ENCODE data around the gene SLC38A9.
"Not testable (repeated sequence)": the region's sequence is repeated elsewhere in the genome, so short reads cannot be mapped to it uniquely, and the experiment has no call there.

Gene SLC38A9

DNA sequence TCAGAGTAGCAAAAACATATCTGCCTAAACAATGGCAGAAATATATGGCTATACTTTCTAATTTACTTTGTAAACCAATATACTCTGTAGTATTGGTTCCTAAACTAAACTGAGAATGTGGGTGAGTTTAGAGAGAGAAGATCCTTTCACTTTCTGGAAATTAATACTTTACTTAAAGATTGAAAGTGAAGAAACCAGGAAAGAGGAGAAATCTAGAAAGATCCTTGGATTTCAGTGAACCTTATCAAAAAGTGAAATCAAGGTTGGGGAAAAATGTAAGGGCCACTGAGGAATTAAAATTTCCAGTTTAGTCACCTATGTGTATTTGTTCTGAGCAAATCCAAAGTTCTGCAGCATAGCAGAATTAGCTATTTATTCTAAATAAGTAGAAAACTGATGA is 5.9 kb downstream of the SLC38A9 start:
- DNase-seq (ENCODE audit: low read depth): no peak

DNA sequence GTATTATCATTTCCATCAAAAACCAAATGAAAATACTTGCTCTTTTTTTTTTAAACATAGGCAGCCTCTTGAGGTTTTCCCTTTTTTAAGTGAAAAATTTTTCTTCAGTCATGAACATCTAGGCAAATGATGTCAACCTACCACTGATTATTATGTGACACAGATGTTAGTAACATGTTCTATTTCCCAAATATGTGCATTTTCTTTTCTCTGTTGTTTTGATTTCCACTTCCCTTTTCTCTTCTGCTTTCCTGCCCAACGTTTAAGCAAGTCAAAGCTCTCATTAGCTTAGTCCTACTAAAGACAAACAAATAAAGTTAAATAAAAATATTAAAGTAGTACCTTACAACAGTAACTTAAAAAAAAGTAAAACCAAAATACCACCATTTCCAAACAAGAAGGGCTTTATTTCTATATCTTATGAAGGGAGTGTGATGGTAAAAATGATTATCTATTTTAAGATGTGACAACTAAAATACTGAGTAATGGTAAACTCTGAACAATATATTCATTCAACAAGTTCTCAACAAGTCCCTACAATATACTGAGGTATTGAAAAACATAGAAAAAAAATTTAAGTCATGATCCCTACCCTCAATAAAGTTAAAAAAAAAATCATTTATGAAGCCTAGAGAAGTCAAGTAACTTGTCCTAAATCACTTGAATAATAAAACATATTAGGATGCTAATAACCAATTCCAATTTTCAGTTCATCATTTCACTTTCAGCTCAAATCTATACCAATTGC is 9.4 kb downstream of the SLC38A9 start:
- no peak for DNase-seq (ENCODE audit: low read depth)

DNA sequence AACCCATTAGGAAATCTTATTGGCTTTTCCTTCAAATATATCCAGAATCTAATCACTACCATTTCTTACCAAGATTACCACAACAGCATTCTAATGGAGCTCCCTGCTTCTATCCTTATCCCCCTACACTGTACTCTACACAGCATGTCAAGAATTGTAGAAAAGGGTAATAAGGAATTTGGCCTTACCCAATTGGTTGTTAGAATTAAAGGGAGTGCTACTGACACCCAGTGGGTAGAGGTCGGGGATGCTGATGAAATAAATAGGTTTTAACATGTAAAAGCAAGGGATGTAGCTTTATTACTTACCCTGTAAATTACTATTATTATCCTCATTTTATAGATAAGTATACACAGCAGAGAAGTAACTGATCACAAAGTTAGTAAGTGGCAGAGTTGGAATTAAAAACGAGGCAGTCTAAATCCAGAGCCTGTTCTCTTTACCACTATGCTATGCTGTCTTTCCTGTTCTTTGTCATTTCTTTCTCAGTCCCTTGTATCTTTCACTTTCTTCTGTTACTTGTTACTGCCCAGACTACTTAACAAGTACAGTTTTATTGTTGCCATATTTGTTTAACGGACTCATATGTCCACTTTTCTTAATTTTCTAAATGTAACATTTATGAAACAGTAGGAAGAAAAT is 10.5 kb downstream of the SLC38A9 start:
- no peak for DNase-seq (ENCODE audit: low read depth)

DNA sequence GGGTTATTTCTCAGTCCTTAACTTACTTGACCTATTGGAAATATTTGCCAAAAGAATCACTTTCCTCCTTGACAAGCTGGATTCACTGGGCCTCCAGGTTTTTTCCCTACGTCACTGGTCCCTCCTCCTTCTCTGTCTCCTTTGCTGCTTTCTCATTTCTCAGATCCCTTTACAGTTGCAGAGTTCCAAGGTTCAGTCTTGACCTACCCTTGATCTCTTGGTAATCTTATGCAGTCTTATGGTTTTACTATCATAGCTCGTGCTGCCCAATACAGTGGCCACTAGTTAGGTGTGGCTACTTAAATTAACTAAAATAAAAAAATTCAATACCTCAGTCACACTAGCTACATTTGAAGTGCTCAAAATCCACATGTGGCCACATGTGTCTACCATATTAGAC is 11.4 kb downstream of the SLC38A9 start:
- no peak for DNase-seq (ENCODE audit: low read depth)

DNA sequence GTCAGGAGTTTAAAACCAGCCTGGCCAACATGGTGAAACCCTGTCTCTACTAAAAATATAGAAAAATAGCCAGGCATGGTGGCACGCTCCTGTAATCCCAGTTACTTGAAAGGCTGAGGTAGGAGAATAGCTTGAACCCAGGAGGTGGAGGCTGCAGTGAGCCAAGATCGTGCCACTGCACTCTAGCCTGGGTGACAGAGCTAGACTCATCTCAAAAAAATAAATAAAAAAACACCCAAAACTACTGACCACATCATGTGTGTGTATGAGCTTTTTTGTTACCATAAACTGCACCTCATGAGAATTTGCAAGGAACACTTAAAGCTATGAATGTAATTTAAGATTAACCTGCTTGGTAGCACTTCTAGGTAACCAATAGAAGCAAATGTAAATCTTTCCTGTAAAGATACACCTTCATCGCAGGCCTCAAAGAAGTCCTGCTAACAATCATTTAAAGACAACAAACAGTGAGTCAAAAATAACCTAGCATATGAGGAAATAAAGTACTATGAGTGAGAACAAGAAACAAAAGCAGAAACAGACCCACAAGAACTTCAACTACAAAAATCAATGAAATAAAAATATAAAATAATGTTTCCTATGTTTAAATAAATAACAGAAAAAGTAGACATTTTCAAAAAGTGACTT is 13.0 kb downstream of the SLC38A9 start:
- DNase-seq (ENCODE audit: low read depth): no peak

DNA sequence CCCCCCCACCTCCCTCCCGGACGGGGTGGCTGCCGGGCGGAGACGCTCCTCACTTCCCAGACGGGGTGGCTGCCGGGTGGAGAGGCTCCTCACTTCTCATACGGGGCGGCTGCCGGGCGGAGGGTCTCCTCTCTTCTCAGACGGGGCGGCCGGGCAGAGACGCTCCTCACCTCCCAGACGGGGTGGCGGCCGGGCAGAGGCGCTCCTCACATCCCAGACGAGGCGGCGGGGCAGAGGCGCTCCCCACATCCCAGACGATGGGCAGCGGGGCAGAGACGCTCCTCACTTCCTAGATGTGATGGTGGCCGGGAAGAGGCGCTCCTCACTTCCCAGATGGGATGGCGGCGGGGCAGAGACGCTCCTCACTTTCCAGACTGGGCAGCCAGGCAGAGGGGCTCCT is 15.4 kb downstream of the SLC38A9 start:
- not testable (repeated sequence) for DNase-seq (ENCODE audit: low read depth)

DNA sequence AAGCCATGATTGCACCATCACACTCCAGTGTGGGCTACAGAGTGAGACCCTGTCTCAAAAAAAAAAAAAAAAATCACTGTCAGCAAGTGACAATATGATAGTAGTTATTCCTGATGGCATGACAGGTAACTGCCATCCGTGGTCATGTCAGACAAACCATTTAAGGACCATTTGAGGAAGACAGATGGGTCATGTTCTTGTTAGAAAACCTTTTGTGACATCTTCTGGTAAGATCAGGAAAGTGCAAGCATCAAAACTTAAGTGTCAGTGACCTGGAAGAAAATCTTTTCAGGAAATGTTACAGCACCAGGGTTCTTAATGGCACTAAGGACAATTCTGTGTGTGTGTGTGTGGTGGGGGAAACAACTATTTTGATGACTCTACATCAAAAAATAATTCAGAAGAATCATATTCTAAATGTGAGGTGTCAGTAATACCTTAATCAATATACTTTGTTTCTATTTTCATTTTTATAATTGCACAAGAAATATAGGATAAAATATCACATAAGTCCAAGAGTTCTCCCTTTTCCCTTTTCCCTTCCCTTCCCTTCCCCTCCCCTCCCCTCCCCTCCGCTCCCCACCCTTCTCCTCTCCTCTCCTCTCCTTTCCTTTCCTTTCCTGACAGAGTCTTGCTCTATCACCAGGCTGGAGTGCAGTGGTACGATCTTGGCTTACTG is 17.8 kb downstream of the SLC38A9 start:
- DNase-seq (ENCODE audit: low read depth): no peak

DNA sequence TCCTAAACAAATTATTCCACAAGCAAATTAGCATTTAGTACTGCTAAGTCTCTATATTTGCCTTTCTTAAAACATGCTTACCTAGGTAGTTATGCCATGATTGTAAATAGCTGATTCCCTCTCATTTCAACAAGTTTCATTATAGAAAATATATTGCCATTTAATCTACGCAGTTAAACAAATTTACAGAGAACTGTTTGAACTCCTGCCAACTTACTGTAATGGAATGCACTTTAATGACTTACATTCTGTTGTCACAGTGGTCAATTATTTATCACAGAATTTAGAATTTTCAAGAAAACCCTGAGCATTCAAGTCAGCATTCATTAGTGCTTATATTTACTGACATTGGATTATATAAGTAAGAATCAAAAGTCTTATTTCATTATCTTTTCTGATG is 19.6 kb downstream of the SLC38A9 start:
- DNase-seq (ENCODE audit: low read depth): no peak

DNA sequence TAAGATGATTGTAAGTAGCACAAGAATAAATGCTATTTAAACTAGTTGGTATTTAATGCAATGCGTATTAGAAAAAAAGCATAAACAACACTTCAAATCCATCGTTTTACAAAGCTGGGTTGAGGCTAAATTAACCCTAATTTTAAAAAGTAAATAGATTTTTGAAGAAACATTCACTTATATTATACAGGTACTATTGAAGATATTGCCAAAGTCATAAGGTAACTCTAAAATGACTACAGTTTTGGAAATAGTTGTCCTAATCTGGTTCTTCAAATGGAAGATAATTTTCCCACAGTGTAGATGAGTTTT is 20.1 kb downstream of the SLC38A9 start:
- DNase-seq (ENCODE audit: low read depth): no peak

DNA sequence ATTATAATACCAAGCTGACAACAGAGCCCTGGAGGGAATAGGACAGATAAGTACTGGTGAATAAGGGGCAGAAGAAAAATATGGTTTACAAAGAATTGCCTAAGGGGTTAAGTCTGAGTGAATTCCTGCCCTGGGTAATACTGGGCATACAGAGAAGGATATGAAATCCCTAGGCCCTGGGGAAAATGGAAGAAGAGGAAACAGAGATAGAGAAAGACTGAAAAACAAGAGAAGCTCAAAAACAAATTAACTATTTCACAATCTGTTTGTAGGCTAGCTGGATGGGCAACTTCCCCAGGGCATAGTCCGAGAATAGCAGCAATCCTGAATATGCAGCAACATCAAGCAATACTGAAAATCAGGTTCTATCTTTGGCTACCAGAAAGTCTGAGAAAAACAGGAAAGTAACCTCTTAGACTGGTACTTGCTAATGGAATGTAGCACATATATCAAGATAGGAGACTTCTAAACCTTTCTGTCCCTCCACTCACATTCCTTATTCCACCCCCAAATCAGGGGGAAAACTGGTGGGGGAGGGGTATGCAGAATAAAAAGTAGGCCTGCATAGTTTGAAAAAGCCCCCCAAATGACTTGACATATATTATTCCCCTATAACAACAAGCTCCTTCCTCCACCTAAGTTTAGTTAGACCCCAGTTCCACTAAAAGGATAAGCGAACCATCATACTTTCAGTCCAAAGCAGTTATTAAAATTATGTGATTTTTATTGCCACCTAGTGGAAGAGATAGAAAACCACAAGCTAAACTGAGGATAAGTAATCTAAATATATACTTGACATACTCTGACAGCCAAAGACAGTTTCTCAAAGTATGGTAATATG is 20.6 kb downstream of the SLC38A9 start:
- DNase-seq (ENCODE audit: low read depth): no peak

DNA sequence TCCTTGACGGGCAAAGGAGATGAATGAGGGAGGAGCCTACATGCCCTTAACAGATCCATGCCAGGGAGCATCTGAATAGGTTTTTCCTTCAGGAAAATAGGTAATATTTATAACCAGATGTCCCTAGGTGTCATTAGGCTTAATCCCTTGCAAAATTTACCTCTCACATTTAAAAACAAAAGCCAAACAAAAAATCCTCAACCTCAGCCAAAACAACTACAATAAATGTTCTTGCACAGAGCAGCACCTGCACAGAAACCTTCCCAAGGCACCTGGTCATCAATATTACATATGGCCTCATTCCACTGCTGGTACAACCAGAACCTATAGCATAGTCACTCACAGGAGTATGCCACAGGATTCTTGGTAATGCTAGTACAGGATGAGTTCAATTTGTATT is 30.1 kb downstream of the SLC38A9 start:
- DNase-seq (ENCODE audit: low read depth): no peak

DNA sequence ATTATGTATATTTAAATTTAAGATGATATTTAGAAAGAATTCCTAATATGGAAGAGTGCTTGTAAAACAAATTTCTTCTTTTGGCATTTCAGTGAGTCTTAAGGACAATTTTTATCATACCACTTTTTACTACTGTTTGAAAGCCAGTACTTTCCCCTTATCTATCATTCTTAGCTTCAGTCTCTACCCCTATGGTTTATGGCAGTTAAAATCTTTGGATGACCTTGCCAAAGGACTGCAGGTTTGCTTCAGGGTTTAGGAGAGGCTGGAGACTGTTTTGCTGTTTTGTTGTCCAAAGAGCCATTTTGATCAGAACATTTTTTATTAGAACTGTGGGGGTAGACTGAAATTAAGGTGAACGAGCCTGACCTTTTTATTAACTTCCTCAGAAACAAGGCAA is 30.8 kb downstream of the SLC38A9 start:
- no peak for DNase-seq (ENCODE audit: low read depth)

DNA sequence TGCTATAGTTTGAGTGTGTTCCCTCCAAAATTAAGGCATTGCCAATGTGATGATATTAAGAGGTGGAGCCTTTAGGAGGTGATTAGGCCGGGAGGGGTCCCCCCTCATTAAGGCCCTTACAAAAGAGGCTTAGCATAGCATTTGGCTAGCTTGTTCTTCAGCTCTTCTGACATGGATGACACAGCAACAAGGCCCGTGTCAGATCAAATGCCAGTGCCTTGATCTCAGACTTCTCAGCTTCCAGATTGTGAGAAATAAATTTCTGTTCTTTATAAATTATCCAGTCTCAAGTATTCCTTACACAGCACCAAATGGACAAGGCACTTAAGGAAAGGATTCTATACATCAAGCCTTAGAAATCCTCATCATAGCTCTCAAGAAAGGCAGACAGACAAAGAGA is 31.8 kb downstream of the SLC38A9 start:
- DNase-seq (ENCODE audit: low read depth): no peak

DNA sequence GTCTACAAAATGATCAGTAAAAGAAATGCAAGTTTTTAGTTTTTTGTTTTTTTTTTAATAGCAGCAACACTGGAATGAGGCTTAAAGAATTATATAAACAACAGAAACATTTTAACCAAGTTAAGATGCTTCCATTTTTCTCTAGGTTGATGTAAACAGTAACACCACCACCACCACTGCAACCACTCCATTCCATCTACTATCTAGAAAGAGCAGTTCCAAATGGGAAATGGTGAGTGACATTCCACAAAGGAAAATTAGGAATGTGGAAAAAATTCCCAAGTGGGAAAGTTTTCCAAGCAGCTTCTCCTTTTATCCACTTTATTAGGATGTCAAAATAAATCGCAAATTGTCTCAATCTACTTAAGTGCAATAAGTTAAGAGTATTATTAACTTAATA is 32.6 kb downstream of the SLC38A9 start:
- no peak for DNase-seq (ENCODE audit: low read depth)

DNA sequence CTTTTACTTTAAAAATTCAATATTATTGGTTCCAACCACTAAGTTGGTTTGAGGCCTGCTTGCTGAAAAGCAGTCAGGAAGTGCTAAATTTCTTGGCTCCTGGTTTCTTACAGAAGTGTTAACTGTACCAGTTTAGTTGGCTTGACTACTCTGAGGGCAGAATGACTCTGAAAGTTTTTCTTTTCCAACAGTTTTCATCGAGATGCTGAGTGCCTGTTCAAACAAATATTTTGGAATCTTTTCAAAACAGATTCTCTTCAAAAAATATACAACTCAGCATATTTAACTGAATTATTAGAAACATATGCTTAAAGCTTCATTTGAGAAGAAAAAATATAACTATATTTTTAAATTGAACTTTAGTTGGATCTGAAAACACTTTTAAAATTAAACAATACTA is 37.0 kb downstream of the SLC38A9 start:
- no peak for DNase-seq (ENCODE audit: low read depth)

DNA sequence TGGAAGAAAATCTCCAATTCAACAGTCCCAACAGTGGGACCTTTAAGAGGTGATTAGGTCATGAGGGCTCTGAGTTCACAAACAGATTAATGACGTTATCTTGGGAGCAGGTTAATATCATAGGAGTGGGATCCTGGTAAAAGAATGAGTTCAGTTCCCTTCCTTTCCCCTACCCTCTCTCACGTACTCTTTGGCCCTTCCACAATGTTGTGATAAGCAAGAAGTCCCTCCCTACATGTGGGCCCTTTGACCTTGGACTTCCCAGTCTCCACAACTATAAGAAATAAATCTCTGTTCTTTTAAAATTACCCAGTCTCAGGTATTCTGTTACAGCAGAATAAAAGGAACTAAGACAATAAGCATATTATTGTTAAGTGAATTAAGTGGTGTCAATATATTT is 37.8 kb downstream of the SLC38A9 start:
- DNase-seq (ENCODE audit: low read depth): no peak

DNA sequence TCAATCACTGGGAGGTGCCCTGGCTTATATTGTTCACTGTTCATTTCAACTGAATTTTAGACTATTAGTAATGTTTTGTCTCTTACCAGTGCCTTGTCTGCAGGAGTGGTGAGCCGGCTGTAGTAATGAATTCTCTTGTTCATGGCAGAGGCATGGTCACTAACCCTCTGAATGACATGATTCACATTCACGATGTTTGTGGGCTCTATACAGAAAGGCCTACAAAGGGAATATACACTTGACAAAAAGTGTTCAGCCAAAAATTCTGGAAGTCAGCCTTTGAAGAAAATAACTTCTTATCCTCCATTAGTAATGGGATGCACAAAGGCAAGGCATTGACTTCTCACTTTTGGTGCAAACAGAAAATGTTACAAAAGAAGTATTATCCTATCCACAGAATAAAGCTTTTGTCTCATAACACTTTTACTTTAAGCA is 39.6 kb downstream of the SLC38A9 start:
- no peak for DNase-seq (ENCODE audit: low read depth)

DNA sequence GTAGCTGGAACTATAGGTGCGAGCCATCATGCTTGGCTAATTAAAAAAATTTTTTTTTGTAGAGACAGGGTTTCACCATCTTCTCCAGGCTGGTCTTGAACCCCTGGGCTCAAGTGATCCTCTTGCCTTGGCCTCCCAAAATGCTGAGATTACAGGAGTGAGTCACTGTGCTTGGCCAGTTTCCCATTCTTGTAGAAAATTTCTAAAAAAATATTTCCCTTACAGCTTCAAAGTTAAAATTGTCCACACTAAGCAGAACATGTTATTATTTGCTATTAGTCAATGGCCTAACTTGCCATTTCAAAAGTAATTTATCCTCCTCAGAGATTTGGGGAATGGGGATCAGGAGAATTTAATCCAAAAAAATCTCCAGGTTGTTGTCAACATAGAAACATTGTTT is 40.1 kb downstream of the SLC38A9 start:
- no peak for DNase-seq (ENCODE audit: low read depth)

DNA sequence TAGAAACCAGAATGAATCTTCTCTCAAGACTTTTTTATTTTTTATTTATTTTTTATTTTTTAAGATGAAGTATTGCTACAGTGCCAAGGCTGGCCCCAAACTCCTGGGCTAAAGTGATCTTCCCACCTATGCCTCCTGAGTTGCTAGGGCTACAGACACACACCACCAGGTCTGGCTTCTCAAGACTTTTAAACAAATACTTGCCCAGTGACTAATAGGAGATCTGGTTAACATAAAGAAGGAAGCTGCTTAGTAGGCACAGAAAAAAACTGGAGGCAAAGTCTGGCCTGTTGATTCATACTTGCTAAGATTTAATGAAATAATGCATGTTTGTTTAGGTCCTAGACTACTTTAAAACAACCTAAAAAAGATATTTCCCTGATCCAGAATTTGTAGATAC is 43.8 kb downstream of the SLC38A9 start:
- DNase-seq (ENCODE audit: low read depth): no peak

DNA sequence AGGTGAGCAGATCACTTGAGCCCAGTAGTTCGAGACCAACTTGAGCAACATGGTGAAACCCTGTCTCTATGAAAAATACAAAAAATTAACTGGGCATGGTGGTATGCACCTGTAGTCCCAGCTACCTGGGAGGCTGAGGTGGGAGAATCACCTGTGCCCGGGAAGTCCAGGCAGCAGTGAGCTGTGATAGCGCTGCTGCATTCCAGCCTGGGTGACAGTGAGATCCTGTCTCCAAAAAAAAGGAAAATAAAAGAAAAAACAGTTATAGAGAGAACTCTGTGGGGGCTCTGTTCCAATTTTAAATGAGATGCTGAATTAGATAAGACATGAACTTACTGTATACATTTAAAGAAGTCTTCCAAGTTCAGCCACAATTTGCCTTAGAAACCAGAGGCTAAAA is 44.2 kb downstream of the SLC38A9 start:
- no peak for DNase-seq (ENCODE audit: low read depth)

DNA sequence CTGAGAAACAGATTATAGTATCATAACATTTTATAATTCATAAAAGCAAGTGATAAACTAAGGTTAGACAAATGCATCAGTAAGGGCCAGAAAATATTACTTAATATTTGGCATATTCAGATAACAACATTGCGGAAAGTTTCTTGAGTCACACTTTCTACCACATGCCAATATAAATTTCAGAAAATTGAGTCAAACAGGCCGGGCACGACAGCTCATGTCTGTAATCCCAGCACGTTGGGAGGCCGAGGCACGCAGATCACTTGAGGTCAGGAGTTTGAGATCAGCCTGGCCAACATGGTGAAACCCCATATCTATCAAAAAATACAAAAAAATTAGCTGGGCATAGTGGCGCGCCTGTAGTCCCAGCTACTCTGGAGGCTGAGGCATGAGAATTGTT is 47.1 kb downstream of the SLC38A9 start:
- DNase-seq (ENCODE audit: low read depth): no peak

DNA sequence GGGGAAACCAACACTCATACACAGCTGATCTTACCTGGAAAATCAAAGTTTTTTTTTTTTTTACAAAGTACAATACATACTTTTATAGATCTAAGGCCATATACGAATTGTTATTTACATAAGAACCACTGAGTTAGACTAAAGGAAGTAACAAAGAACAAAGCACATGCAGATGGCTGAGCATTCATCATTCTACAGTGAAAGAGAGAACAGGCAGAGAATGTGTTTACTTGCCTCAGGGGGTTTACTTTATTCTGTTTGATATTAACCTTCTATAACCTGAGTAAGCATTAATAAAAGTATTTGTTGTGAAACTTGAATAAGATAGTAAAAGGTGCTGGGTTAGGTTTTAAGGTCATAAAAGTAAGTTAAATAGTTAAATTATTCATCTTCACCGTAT is 54.7 kb downstream of the SLC38A9 start:
- no peak for DNase-seq (ENCODE audit: low read depth)
